ENCODE measurements around the gene CWH43. TPM values are rescaled to one million over a fixed set of nuclear protein-coding genes. Genes with fewer than 3 reads are reported as not detected.

CWH43 gene
- total and polyA plus RNA-seq, 9 of the 15 experiments (the other 6 are each of a cell fraction or from before 2014, with no cell fraction given): not detected

- TF ChIP-seq, protein P1, sequence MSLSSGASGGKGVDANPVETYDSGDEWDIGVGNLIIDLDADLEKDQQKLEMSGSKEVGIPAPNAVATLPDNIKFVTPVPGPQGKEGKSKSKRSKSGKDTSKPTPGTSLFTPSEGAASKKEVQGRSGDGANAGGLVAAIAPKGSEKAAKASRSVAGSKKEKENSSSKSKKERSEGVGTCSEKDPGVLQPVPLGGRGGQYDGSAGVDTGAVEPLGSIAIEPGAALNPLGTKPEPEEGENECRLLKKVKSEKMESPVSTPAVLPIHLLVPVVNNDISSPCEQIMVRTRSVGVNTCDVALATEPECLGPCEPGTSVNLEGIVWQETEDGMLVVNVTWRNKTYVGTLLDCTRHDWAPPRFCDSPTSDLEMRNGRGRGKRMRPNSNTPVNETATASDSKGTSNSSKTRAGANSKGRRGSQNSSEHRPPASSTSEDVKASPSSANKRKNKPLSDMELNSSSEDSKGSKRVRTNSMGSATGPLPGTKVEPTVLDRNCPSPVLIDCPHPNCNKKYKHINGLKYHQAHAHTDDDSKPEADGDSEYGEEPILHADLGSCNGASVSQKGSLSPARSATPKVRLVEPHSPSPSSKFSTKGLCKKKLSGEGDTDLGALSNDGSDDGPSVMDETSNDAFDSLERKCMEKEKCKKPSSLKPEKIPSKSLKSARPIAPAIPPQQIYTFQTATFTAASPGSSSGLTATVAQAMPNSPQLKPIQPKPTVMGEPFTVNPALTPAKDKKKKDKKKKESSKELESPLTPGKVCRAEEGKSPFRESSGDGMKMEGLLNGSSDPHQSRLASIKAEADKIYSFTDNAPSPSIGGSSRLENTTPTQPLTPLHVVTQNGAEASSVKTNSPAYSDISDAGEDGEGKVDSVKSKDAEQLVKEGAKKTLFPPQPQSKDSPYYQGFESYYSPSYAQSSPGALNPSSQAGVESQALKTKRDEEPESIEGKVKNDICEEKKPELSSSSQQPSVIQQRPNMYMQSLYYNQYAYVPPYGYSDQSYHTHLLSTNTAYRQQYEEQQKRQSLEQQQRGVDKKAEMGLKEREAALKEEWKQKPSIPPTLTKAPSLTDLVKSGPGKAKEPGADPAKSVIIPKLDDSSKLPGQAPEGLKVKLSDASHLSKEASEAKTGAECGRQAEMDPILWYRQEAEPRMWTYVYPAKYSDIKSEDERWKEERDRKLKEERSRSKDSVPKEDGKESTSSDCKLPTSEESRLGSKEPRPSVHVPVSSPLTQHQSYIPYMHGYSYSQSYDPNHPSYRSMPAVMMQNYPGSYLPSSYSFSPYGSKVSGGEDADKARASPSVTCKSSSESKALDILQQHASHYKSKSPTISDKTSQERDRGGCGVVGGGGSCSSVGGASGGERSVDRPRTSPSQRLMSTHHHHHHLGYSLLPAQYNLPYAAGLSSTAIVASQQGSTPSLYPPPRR (CRISPR knock-in tag; IDR thresholded peaks at IDR 0.05; ENCODE audit: borderline replicate concordance): no peak
- TF ChIP-seq ZNF140 (CRISPR knock-in tag; IDR thresholded peaks at IDR 0.05) (no peak), NR2F6 (CRISPR knock-in tag; IDR thresholded peaks at IDR 0.05) (no peak), ZNF174 (CRISPR knock-in tag; IDR thresholded peaks at IDR 0.05) (no peak), GABPA (tag; conservative IDR thresholded peaks at IDR 0.05; ENCODE audit: low read depth) (no peak), GATA2 (CRISPR knock-in tag; IDR thresholded peaks at IDR 0.05) (no peak), MXI1 (IDR thresholded peaks at IDR 0.05; ENCODE audit: low read depth, low read length) (no peak)
Measured at GRCh38 chr4:48954314-48954713, 31.8 kb upstream of the CWH43 start (continued).
